Hematopoietic multipotent progenitor cell treated with erythropoietin and hydrocortisone succinate and interleukin-3 and kit ligand, for 8 days (in vitro differentiated cells): Measurements from ENCODE around the gene DLG2.
"Not testable (repeated sequence)": the region's sequence is repeated elsewhere in the genome, so short reads cannot be mapped to it uniquely, and the experiment has no call there.

Experiments used
- DNase-seq: peaks from one replicate; pipeline ENCODE4 v3.0.0-alpha.2; 2015

The DLG2 gene

GRCh38 chr11:85627332-85627997, at the start of gene DLG2:
Gene DLG2, minus strand, starts transcription at chr11:85627344.
- DNase-seq = peak; percentile 19

- DNase-seq = no peak
Observed at GRCh38 chr11:85673393-85673792, 46.2 kb upstream of the DLG2 start.

- DNase-seq = no peak
Observed at GRCh38 chr11:85672105-85672902, 45.2 kb upstream of the DLG2 start.

GRCh38 chr11:85670949-85671663, 44.0 kb upstream of the DLG2 start:
- not testable (repeated sequence) for DNase-seq

GRCh38 chr11:85668157-85668556, 41.0 kb upstream of the DLG2 start:
- no peak for DNase-seq

GRCh38 chr11:85666687-85667086, 39.5 kb upstream of the DLG2 start:
- no peak for DNase-seq

- DNase-seq = no peak
Observed at GRCh38 chr11:85665733-85666132, 38.6 kb upstream of the DLG2 start.

GRCh38 chr11:85664615-85665481, 37.7 kb upstream of the DLG2 start, which contains the start of gene CREBZF:
Gene CREBZF, minus strand, starts transcription at chr11:85665129. Its CDS starts 254 bp downstream, at chr11:85664875.
- peak; percentile 96 for DNase-seq

- peak; percentile 80 for DNase-seq
Observed at GRCh38 chr11:85663753-85664614, 36.8 kb upstream of the DLG2 start.

GRCh38 chr11:85663080-85663752, 36.1 kb upstream of the DLG2 start:
- no peak for DNase-seq

GRCh38 chr11:85661972-85662664, 35.0 kb upstream of the DLG2 start:
- no peak for DNase-seq

- DNase-seq = no peak
Observed at GRCh38 chr11:85658180-85658579, 31.0 kb upstream of the DLG2 start.

- no peak for DNase-seq
Observed at GRCh38 chr11:85656777-85657176, 29.6 kb upstream of the DLG2 start.

GRCh38 chr11:85654343-85654742, 27.2 kb upstream of the DLG2 start:
- not testable (repeated sequence) for DNase-seq

GRCh38 chr11:85652786-85653447, 25.8 kb upstream of the DLG2 start:
- no peak for DNase-seq

- DNase-seq = no peak
Observed at GRCh38 chr11:85651118-85651517, 24.0 kb upstream of the DLG2 start.

GRCh38 chr11:85647604-85648299, 20.6 kb upstream of the DLG2 start, which contains the start of gene TMEM126A:
Gene TMEM126A, plus strand, starts transcription at chr11:85647967. Its CDS starts 2,289 bp downstream, at chr11:85650256.
- peak; percentile 89 for DNase-seq

GRCh38 chr11:85647078-85647477, 19.9 kb upstream of the DLG2 start:
- no peak for DNase-seq

GRCh38 chr11:85643191-85643614, 16.1 kb upstream of the DLG2 start:
- no peak for DNase-seq
